ENCODE results near the gene CEP112.

The CEP112 gene

DNA sequence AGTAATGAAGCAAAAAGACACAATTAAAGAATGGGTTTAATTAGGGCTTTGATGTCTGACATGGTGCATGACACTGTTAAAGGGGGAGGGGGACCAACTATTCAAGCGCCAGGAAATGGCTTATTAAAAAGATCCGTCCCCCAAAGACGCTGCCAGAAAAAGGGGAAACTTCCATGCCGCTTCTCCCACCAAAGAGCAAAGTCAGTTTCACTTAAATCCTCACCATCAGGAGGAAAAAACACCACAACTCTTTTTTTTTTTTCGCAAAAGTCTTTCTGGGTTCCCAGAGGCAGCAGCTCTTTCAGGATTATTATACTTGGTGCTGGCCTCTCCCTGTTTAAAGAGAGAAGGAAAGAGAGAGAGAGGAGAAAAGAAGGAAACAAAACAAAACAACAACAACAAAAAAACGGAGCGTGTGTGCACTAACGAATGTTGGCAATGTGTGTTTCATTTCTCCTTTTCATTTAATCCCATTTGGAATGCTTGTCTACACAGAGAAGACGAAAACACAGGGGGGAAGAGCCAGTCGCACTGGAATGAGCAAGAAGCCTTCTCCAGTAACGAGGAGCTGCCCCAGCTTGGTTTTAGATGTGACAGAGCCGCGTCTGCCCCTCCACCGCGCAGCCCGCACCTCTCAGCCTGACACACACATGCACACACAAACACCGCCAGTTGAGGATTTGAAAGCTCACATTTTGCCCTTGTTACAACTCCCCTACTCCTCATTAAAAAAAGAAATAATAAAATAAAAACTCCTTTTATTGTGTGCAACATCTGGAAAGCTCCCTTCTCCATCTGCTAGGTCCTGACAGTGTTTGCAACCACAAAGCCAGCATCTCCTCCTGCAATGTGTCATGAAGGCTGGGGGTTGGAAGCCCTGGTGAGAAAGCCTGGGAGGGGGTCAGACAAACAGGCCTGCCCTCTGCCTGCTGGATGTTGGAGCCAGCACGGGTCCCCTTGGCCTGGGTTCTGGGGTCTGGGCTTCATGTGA lies 597.8 kb downstream of the CEP112 start:
- DNase-seq (ENCODE audit: low spot score): no peak

DNA sequence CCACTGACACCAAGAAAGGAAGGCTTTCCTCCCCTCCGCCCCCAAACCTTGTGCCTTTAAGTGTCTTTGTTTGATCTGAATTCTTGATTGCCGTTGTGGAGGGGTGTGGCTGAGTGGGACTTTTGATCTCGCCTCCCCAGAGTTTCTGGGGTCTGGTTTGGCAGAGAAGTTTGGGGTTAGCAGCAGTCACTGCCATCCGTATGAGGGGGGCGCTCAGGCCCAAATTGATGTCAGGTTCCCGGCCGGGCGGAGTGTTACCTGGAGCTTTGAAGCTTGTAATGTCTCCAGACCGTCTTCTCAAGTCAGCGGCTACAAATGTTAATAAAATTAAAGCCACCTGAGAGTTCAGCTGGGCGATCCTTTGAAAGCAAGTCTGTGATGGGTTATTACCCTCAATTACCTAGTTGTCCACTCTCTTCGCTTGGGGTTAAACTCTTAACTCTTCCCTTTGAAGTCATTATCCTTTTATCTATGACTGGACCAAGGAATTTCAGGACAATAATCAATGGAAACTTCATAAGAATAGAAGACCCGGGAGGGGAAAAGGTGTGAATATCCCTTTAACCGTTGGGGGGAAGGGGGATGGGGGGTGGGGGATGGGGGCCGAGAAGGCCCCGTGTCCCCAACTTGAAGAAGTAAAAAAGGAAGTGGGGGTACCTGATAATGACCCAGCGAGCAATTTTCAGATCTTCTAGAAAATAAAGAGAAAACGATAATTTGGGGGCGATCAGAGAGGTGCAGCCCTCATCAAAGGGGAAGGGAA lies 598.7 kb downstream of the CEP112 start:
- no peak for DNase-seq (ENCODE audit: low spot score)

- no peak for DNase-seq (ENCODE audit: low spot score)
These were observed 599.6 kb downstream of the CEP112 start for GRCh38 chr17:65592125-65592965.

DNA sequence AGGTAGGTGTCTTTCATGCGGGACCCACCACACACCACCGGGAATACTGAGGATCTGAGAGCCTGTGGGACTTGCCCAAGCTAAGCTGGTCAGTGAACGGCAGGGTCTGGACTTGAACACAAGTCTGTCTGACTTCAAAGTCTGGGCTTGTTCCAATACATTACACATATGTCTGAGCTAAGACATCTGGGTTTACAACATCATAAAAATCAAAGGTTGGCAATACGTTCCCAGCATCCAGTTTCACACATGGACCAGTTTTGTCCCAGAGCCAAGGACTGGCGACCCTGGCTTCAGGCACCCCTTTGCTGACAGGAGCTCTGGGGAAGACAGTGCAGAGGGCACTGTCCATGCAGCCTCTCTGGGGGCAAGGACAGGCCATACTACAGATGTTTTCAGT lies 602.6 kb downstream of the CEP112 start:
- no peak for DNase-seq (ENCODE audit: low spot score)

DNA sequence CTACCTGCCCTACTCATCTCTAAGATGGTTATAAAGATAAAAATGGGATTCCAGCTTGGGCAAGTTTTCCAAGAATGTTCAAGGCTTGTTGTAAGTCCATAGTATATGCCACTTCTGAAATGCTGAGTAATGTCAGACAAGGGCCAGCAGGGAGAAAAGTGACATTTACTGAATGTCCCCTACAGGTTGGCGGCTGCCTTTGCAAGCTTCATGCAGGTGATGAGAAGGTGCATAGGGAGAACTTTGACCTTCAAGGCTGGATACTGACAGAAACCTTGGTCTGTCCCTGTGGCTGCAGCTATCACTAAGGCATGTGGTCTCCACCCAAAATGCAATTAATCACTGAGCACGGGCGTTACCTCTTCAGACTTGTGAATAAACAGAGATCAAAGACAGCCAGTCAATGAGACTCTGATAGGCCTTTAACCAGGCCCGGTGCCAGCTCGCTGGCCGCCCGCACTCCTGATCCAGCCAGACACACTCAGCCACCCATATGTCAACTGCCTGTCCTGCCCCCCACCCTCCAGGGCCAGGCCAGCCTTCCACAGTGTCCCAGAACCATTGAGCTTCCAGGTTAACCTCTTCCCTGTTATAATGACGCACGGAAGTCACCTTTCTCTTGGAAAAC lies 603.6 kb downstream of the CEP112 start:
- no peak for DNase-seq (ENCODE audit: low spot score)

- DNase-seq (ENCODE audit: low spot score): no peak
These were observed 604.3 kb downstream of the CEP112 start for GRCh38 chr17:65587534-65588180.

- no peak for DNase-seq (ENCODE audit: low spot score)
These were observed 605.0 kb downstream of the CEP112 start for GRCh38 chr17:65586899-65587298.
